Measurements from ENCODE around the gene FRAS1.

DNA sequence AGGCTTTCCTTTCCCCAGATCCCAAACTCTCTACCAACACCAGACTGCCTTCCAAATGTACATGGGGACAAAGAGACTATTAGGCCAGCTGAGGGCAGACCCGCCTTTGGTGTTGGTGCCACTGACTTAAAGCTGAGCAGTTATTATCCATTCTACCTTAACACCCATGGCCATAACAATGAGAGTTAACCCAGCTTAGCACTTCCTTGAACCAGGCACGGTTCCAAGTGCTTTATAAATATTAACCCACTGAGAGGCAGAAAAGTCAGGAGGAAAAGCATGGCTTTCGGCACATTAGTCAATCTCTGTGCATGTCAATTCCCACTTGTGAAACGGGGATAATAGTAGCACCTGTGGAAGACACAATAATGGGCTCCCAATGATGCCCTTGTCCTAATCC, 251.4 kb downstream of the FRAS1 start:
- TF ChIP-seq, protein P1, sequence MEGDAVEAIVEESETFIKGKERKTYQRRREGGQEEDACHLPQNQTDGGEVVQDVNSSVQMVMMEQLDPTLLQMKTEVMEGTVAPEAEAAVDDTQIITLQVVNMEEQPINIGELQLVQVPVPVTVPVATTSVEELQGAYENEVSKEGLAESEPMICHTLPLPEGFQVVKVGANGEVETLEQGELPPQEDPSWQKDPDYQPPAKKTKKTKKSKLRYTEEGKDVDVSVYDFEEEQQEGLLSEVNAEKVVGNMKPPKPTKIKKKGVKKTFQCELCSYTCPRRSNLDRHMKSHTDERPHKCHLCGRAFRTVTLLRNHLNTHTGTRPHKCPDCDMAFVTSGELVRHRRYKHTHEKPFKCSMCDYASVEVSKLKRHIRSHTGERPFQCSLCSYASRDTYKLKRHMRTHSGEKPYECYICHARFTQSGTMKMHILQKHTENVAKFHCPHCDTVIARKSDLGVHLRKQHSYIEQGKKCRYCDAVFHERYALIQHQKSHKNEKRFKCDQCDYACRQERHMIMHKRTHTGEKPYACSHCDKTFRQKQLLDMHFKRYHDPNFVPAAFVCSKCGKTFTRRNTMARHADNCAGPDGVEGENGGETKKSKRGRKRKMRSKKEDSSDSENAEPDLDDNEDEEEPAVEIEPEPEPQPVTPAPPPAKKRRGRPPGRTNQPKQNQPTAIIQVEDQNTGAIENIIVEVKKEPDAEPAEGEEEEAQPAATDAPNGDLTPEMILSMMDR (IDR thresholded peaks at IDR 0.05) = no peak
- TF ChIP-seq POLR2A (IDR thresholded peaks at IDR 0.05) = no peak

Data from breast epithelium (tissue), 3 donors.